ENCODE results near the gene SWT1.

SWT1 gene

DNA sequence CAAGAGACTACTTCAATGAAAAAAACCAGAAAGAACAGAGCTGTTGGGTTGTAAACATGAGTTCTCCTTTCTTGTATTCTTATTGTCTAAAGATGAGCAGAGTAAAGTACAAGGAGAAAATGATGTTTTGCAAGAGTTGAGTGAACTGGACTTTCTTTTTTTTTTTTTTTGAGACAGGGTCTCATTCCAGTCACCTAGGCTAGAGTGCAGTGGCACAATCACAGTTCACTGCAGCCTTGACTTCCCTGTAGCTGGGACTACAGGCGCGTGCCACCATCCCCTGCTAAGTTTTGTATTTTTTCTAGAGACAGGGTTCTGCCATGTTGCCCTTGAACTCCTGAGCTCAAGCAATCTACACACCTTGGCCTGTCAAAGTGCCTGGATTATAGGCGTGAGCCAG, 167.2 kb downstream of the SWT1 start:
- no peak for DNase-seq

DNA sequence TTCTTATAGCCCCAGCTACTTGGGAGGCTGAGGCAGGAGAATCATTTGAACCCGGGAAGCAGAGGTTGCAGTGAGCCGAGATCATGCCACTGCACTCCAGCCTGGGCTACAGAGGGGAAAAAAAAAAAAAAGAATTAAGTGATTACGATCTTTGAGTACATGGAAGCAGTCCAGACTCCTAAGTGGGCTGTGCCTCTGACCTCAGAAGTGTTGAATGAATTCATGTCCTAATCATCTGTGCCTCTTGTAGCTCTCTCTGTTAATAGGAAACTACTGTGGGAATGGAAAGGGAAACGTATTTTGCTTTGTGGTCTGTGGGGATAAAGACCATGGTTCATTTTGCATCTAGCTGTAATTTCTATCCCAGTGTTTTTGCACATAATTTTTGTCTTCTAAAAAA, 168.4 kb downstream of the SWT1 start:
- no peak for DNase-seq

DNA sequence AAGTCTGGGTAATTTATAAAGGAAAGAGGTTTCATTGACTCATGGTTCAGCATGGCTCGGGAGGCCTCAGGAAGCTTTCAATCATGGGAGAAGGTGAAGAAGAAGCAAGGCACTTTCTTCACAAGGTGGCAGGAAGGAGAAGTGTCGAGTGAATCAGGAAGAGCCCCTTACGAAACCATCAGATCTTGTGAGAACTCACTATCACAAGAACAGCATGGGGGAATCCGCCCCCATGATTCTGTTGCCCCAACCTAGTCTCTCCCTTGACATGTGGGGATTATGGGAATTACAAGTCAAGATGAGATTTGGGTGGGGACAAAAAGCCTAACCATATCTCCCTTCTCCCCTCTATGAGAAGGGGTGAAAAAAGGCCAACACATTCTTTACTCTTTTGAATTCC, 171.3 kb downstream of the SWT1 start:
- no peak for DNase-seq

DNA sequence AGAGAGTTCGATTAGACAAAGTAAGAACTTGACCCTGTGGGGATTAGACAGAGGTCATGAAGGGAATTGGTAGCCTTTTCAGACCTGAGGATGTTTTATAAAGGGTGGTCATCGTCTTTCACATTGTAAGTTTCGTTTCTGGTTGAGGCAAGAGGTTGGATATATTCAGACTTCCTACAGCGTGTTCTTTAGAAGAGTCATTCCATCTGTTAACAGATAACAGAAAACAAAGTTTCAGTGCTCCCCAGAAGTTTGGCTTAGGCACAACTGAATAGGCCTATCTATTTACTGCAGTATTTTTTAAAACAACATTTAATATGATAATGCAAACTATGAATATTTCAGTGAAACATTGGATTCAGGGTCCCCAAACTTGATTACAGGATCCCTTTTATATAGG, 177.2 kb downstream of the SWT1 start:
- no peak for DNase-seq

DNA sequence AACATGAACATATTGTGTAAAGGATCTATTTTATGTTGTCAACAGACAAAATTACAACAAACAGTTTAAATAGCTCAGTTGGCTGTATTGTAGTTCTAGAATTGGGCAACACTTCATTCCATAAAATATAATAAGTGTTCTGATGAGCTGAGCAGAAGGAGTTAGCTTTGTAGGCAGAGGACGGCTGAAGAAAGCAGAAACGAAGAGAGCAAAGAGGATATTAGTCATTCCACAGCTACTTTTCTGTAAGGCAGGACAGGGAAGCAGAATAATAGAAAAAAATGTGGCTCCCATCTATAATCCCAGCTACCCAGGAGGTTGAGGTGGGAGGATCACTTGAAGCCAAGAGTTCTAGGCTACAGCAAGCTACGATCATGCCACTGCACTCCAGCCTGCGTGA, 180.3 kb downstream of the SWT1 start:
- DNase-seq = no peak

DNA sequence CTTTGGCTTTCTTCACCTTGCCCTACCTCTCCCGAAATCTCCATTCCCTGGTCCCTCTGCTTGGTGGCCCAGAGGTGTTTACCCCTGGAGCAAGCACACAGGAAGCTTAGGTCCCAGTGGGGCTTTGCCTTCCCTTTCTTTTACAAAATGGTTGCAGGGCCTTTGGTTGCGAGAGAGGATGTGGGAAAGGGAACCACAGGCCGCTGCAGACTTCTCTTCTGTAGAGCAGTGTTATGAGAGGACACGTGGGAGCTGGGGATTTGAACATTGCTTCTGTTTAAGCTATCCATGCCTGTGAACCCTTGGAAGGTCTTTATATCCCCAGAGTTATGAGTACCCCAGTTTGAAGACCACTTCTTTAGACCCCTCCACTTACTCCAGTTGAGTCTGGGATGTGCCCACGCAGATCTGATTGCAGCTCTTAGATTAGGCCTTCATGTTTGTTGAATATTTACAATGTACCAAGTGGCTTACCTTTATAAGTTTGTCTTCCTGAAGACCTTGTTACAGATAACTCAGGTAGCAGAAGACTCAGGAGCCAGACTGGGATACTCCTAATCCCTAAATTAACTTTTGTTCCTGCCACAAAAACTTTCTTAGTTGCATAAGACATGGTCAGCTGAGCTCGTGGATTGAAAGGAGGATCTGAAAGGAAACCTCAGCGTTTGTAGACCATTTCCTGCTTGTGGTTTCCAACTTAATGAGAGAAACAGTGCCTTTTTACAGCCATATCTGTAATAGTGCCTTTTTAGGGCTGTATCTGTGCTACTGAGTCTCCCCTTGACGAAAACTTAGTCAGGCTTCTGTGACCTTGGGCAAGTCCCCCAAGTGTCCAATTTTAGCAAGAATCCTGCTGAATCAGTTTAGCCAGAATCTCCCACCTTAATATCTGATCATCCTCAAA, 182.0 kb downstream of the SWT1 start:
- peak; percentile 59 for DNase-seq

DNA sequence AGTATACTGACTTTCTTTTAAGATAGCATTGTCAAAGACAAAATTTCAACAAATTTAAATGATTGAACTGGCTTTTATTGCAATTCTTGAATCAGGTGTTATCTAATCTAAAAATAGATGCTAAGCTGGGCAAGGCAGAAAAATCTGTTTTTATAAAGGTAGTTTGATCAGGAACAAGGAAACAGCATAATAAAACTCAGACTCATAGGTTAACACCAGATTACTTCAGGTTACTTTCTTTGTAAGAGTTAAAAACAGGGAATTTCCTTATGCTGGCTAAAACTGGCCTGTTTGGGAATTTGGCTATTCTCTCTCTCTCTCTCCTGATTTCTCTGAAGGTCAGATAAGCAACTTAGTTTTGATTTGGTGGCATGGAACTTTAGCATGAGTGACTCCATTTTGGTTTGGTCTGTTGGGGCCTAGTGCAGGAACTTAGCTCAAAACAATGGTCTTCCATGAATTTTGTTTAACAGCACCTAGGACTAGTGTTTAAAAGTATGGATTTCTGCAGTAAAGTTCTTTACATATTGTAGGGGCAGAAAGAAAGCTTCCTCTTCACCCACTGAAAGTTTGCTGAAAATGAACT, 184.3 kb downstream of the SWT1 start:
- DNase-seq = no peak

Data from central memory CD4-positive, alpha-beta T cell (primary cell).